OCI-LY1 (cell line): ENCODE measurements around the gene SLC9A7.

Experiments
- EZH2 ChIP-seq: fragments of 200-600 bp; sonication (generic), shearing (Covaris generic); IDR thresholded peaks from 2 replicates; pipeline ENCODE4 v1.8.0; 2017; ENCODE audit warnings: borderline replicate concordance, mixed run types, mild to moderate bottlenecking, antibody characterized with exemption, low read length, moderate library complexity, mixed read lengths
- TF ChIP-seq, protein P1 (sequence below): fragments of 200-600 bp; sonication (generic), shearing (Covaris generic); IDR thresholded peaks from 2 replicates; pipeline ENCODE4 v1.5.1; 2017; ENCODE audit warnings: mild to moderate bottlenecking, antibody characterized with exemption, low read length, moderate library complexity, mixed read lengths

DNA sequence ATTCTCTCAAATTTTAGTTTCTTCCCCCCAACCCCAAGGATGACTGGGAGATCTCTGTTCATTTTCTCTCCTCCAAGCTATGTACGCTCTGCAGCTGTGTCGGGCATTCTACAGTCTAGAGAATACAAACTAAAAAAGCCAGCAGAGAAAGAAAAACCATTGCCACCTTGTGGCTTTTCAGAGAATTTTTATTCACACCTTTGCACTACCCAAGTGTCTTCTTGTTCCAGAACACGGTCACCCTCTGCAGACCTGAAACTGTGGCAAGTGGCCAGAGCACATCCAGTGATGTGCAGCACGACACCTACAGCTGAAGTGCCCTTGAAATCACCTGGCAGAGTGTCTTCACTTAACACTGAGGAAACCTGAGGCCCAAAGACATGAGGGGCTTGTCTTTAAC, 116.8 kb downstream of the SLC9A7 start:
- TF ChIP-seq, protein P1, sequence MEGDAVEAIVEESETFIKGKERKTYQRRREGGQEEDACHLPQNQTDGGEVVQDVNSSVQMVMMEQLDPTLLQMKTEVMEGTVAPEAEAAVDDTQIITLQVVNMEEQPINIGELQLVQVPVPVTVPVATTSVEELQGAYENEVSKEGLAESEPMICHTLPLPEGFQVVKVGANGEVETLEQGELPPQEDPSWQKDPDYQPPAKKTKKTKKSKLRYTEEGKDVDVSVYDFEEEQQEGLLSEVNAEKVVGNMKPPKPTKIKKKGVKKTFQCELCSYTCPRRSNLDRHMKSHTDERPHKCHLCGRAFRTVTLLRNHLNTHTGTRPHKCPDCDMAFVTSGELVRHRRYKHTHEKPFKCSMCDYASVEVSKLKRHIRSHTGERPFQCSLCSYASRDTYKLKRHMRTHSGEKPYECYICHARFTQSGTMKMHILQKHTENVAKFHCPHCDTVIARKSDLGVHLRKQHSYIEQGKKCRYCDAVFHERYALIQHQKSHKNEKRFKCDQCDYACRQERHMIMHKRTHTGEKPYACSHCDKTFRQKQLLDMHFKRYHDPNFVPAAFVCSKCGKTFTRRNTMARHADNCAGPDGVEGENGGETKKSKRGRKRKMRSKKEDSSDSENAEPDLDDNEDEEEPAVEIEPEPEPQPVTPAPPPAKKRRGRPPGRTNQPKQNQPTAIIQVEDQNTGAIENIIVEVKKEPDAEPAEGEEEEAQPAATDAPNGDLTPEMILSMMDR = peak; percentile 33
- TF ChIP-seq EZH2 = no peak
